ENCODE data around the gene GOT1.

The GOT1 gene

GRCh38 chr10:99403674-99404073 is 26.8 kb downstream of the GOT1 start:
- no peak overlapping the region for H3K27ac ChIP-seq (ENCODE audit: insufficient read depth, low read length, poor library complexity, severe bottlenecking)
- peaks cover 49% of the 10 kb centered on the region for H3K36me3 ChIP-seq (ENCODE audit: control insufficient read depth, insufficient read depth, low read length)
- H3K4me3 ChIP-seq (ENCODE audit: insufficient read depth, low read depth, low read length, poor library complexity, severe bottlenecking), result no peak overlapping the region
- no peaks in the 10 kb centered on the region for H3K27me3 ChIP-seq (replicated peaks; ENCODE audit: control insufficient read depth, insufficient read depth, low read length, poor library complexity, severe bottlenecking)
- H3K4me1 ChIP-seq (ENCODE audit: control insufficient read depth, insufficient read depth, low read length, poor library complexity, severe bottlenecking), result no peaks in the 10 kb centered on the region
- no peaks in the 10 kb centered on the region for H3K9me3 ChIP-seq (ENCODE audit: control insufficient read depth, low read length)
- DNase-seq, result no peak

GRCh38 chr10:99399664-99400063 is 30.8 kb downstream of the GOT1 start:
- Histone ChIP-seq H3K36me3 (ENCODE audit: control insufficient read depth, insufficient read depth, low read length) (peaks cover 31% of the 10 kb centered on the region), H3K27ac (ENCODE audit: insufficient read depth, low read length, poor library complexity, severe bottlenecking) (no peak overlapping the region), H3K4me3 (ENCODE audit: insufficient read depth, low read depth, low read length, poor library complexity, severe bottlenecking) (no peak overlapping the region), H3K9me3 (ENCODE audit: control insufficient read depth, low read length) (no peaks in the 10 kb centered on the region), H3K4me1 (ENCODE audit: control insufficient read depth, insufficient read depth, low read length, poor library complexity, severe bottlenecking) (no peaks in the 10 kb centered on the region), H3K27me3 (replicated peaks; ENCODE audit: control insufficient read depth, insufficient read depth, low read length, poor library complexity, severe bottlenecking) (no peaks in the 10 kb centered on the region)
- DNase-seq, result no peak

GRCh38 chr10:99396471-99396870 is 34.0 kb downstream of the GOT1 start:
- H3K9me3 ChIP-seq (ENCODE audit: control insufficient read depth, low read length), result no peaks in the 10 kb centered on the region
- H3K36me3 ChIP-seq (ENCODE audit: control insufficient read depth, insufficient read depth, low read length), result peaks cover 4% of the 10 kb centered on the region
- no peak overlapping the region for H3K4me3 ChIP-seq (ENCODE audit: insufficient read depth, low read depth, low read length, poor library complexity, severe bottlenecking)
- no peaks in the 10 kb centered on the region for H3K4me1 ChIP-seq (ENCODE audit: control insufficient read depth, insufficient read depth, low read length, poor library complexity, severe bottlenecking)
- no peak for DNase-seq
- H3K27me3 ChIP-seq (replicated peaks; ENCODE audit: control insufficient read depth, insufficient read depth, low read length, poor library complexity, severe bottlenecking), result no peaks in the 10 kb centered on the region
- no peak overlapping the region for H3K27ac ChIP-seq (ENCODE audit: insufficient read depth, low read length, poor library complexity, severe bottlenecking)

GRCh38 chr10:99395750-99396445 is 34.5 kb downstream of the GOT1 start:
- Histone ChIP-seq H3K4me3 (ENCODE audit: insufficient read depth, low read depth, low read length, poor library complexity, severe bottlenecking) (no peak overlapping the region), H3K4me1 (ENCODE audit: control insufficient read depth, insufficient read depth, low read length, poor library complexity, severe bottlenecking) (no peaks in the 10 kb centered on the region), H3K36me3 (ENCODE audit: control insufficient read depth, insufficient read depth, low read length) (peaks cover 4% of the 10 kb centered on the region), H3K27me3 (replicated peaks; ENCODE audit: control insufficient read depth, insufficient read depth, low read length, poor library complexity, severe bottlenecking) (no peaks in the 10 kb centered on the region), H3K27ac (ENCODE audit: insufficient read depth, low read length, poor library complexity, severe bottlenecking) (no peak overlapping the region), H3K9me3 (ENCODE audit: control insufficient read depth, low read length) (no peaks in the 10 kb centered on the region)
- DNase-seq, result no peak

GRCh38 chr10:99394761-99395386 is 35.5 kb downstream of the GOT1 start:
- H3K4me1 ChIP-seq (ENCODE audit: control insufficient read depth, insufficient read depth, low read length, poor library complexity, severe bottlenecking), result no peaks in the 10 kb centered on the region
- no peaks in the 10 kb centered on the region for H3K27me3 ChIP-seq (replicated peaks; ENCODE audit: control insufficient read depth, insufficient read depth, low read length, poor library complexity, severe bottlenecking)
- DNase-seq, result no peak
- no peaks in the 10 kb centered on the region for H3K9me3 ChIP-seq (ENCODE audit: control insufficient read depth, low read length)
- H3K4me3 ChIP-seq (ENCODE audit: insufficient read depth, low read depth, low read length, poor library complexity, severe bottlenecking), result no peak overlapping the region
- H3K27ac ChIP-seq (ENCODE audit: insufficient read depth, low read length, poor library complexity, severe bottlenecking), result no peak overlapping the region
- H3K36me3 ChIP-seq (ENCODE audit: control insufficient read depth, insufficient read depth, low read length), result peaks cover 4% of the 10 kb centered on the region

DNA sequence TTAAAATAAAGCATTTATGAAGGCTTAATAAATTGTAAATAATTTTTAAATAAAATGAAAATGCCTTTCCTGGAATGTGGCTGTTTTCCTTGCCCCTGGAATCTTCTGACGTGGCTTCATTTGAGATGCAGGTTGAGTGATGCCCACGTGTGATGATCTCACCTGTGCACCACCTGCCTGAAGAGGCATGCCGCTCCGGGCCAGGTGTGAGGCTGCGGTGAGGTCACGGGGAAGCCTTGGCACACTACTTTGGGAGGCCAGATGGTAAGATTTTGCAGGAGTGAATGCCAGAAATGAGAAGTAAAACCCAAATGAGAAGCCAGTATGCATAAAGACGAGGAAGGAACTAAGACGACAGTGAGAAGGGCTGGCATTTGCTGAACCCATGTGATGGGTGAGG is 36.2 kb downstream of the GOT1 start:
- H3K9me3 ChIP-seq (ENCODE audit: control insufficient read depth, low read length), result no peaks in the 10 kb centered on the region
- no peak overlapping the region for H3K4me3 ChIP-seq (ENCODE audit: insufficient read depth, low read depth, low read length, poor library complexity, severe bottlenecking)
- DNase-seq, result no peak
- no peaks in the 10 kb centered on the region for H3K4me1 ChIP-seq (ENCODE audit: control insufficient read depth, insufficient read depth, low read length, poor library complexity, severe bottlenecking)
- peaks cover 4% of the 10 kb centered on the region for H3K36me3 ChIP-seq (ENCODE audit: control insufficient read depth, insufficient read depth, low read length)
- no peaks in the 10 kb centered on the region for H3K27me3 ChIP-seq (replicated peaks; ENCODE audit: control insufficient read depth, insufficient read depth, low read length, poor library complexity, severe bottlenecking)
- H3K27ac ChIP-seq (ENCODE audit: insufficient read depth, low read length, poor library complexity, severe bottlenecking), result no peak overlapping the region

GRCh38 chr10:99393683-99394082 is 36.7 kb downstream of the GOT1 start:
- H3K4me3 ChIP-seq (ENCODE audit: insufficient read depth, low read depth, low read length, poor library complexity, severe bottlenecking), result no peak overlapping the region
- no peaks in the 10 kb centered on the region for H3K4me1 ChIP-seq (ENCODE audit: control insufficient read depth, insufficient read depth, low read length, poor library complexity, severe bottlenecking)
- no peaks in the 10 kb centered on the region for H3K27me3 ChIP-seq (replicated peaks; ENCODE audit: control insufficient read depth, insufficient read depth, low read length, poor library complexity, severe bottlenecking)
- H3K9me3 ChIP-seq (ENCODE audit: control insufficient read depth, low read length), result no peaks in the 10 kb centered on the region
- H3K27ac ChIP-seq (ENCODE audit: insufficient read depth, low read length, poor library complexity, severe bottlenecking), result no peak overlapping the region
- DNase-seq, result no peak
- peaks cover 4% of the 10 kb centered on the region for H3K36me3 ChIP-seq (ENCODE audit: control insufficient read depth, insufficient read depth, low read length)

DNA sequence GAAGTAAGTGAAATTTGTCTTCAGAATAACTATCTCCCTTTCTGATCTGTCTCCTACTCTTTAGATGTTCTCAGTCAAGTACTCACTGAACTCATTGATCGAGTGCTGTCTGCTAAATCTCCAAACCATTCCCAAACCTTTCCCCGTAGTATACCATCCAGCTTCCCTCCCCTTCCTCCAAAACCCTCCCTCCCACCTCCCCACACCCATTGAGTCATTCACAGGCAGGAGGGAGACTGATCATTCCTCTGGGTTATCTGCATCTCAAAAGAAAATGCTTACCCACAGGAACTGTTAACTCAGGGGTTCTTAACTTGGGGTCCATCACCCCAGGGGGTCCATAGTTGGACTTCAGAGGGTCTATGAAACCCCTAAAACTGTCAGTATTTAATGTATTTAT is 37.4 kb downstream of the GOT1 start:
- Histone ChIP-seq H3K27me3 (replicated peaks; ENCODE audit: control insufficient read depth, insufficient read depth, low read length, poor library complexity, severe bottlenecking) (no peaks in the 10 kb centered on the region), H3K9me3 (ENCODE audit: control insufficient read depth, low read length) (no peaks in the 10 kb centered on the region), H3K36me3 (ENCODE audit: control insufficient read depth, insufficient read depth, low read length) (peaks cover 4% of the 10 kb centered on the region), H3K27ac (ENCODE audit: insufficient read depth, low read length, poor library complexity, severe bottlenecking) (no peak overlapping the region), H3K4me1 (ENCODE audit: control insufficient read depth, insufficient read depth, low read length, poor library complexity, severe bottlenecking) (no peaks in the 10 kb centered on the region), H3K4me3 (ENCODE audit: insufficient read depth, low read depth, low read length, poor library complexity, severe bottlenecking) (no peak overlapping the region)
- DNase-seq, result no peak

DNA sequence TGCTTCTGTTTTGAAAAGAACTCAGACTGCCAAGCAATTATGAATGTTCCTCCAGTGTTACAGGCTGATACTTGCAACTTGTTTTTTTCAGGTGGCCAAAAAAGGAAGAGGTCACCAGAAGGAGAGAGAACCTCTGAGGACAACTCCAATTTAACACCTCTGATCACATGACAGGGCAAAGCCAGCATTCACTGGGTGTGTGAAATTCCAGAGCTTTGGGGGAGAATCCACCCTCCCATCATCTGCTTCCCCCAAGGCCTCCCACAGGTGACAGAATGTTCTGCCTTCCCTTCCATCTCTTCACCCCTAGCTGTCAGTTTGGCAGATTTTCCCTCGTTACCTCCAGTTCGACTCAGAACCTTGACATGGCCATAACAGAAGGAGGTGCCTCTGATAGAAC is 39.1 kb downstream of the GOT1 start:
- no peaks in the 10 kb centered on the region for H3K4me1 ChIP-seq (ENCODE audit: control insufficient read depth, insufficient read depth, low read length, poor library complexity, severe bottlenecking)
- DNase-seq, result no peak
- H3K4me3 ChIP-seq (ENCODE audit: insufficient read depth, low read depth, low read length, poor library complexity, severe bottlenecking), result no peak overlapping the region
- no peak overlapping the region for H3K27ac ChIP-seq (ENCODE audit: insufficient read depth, low read length, poor library complexity, severe bottlenecking)
- H3K27me3 ChIP-seq (replicated peaks; ENCODE audit: control insufficient read depth, insufficient read depth, low read length, poor library complexity, severe bottlenecking), result no peaks in the 10 kb centered on the region
- no peaks in the 10 kb centered on the region for H3K9me3 ChIP-seq (ENCODE audit: control insufficient read depth, low read length)
- no peaks in the 10 kb centered on the region for H3K36me3 ChIP-seq (ENCODE audit: control insufficient read depth, insufficient read depth, low read length)

- Histone ChIP-seq H3K4me1 (ENCODE audit: control insufficient read depth, insufficient read depth, low read length, poor library complexity, severe bottlenecking) (no peaks in the 10 kb centered on the region), H3K9me3 (ENCODE audit: control insufficient read depth, low read length) (no peaks in the 10 kb centered on the region), H3K4me3 (ENCODE audit: insufficient read depth, low read depth, low read length, poor library complexity, severe bottlenecking) (no peak overlapping the region), H3K27ac (ENCODE audit: insufficient read depth, low read length, poor library complexity, severe bottlenecking) (no peak overlapping the region), H3K27me3 (replicated peaks; ENCODE audit: control insufficient read depth, insufficient read depth, low read length, poor library complexity, severe bottlenecking) (no peaks in the 10 kb centered on the region), H3K36me3 (ENCODE audit: control insufficient read depth, insufficient read depth, low read length) (no peaks in the 10 kb centered on the region)
- no peak for DNase-seq
These were observed 40.5 kb downstream of the GOT1 start for GRCh38 chr10:99389729-99390480.
